DOHH2 (cell line): Measurements from ENCODE around the gene ASCC2.

ENCODE experiments used
- H3F3A ChIP-seq: fragments of 200-600 bp; sonication (generic), shearing (Covaris generic); 2 replicates; pipeline ENCODE4 v1.6.0; 2016; ENCODE audit warnings: antibody characterized with exemption, mild to moderate bottlenecking; ENCODE audit not compliant: control insufficient read depth, insufficient read depth
- H3K27ac ChIP-seq: fragments of 200-600 bp; sonication (generic); 2 replicates; pipeline ENCODE4 v1.5.1; 2014; ENCODE audit warnings: low read depth, mild to moderate bottlenecking, low read length, moderate library complexity
- H3K27me3 ChIP-seq: fragments of 200-600 bp; sonication (generic); 2 replicates; pipeline ENCODE4 v1.6.1; 2014; ENCODE audit warnings: mild to moderate bottlenecking, low read length, mixed read lengths; ENCODE audit not compliant: control insufficient read depth
- H3K36me3 ChIP-seq: fragments of 200-600 bp; sonication (generic); 2 replicates; pipeline ENCODE4 v1.6.1; 2014; ENCODE audit warnings: mild to moderate bottlenecking, low read length, moderate library complexity, mixed read lengths; ENCODE audit not compliant: control insufficient read depth
- H3K4me1 ChIP-seq: fragments of 200-600 bp; sonication (generic); 2 replicates; pipeline ENCODE4 v1.6.1; 2014; ENCODE audit warnings: mild to moderate bottlenecking, low read length, mixed read lengths; ENCODE audit not compliant: control insufficient read depth
- H3K4me2 ChIP-seq: fragments of 200-600 bp; sonication (generic); 2 replicates; pipeline ENCODE4 v1.6.0; 2014; ENCODE audit warnings: mild to moderate bottlenecking, low read length, moderate library complexity
- H3K4me3 ChIP-seq: fragments of 200-600 bp; sonication (generic); 2 replicates; pipeline ENCODE4 v1.5.1; 2014; ENCODE audit warnings: mild to moderate bottlenecking, low read length, mixed read lengths
- H3K79me2 ChIP-seq: fragments of 200-600 bp; sonication (generic); 2 replicates; pipeline ENCODE4 v1.6.1; 2014; ENCODE audit warnings: mild to moderate bottlenecking, low read length, mixed read lengths; ENCODE audit not compliant: control insufficient read depth
- H3K9me2 ChIP-seq: fragments of 200-600 bp; sonication (generic); replicated peaks from 2 replicates; pipeline ENCODE4 v1.6.1; 2014; ENCODE audit warnings: mild to moderate bottlenecking, low read length, mixed read lengths; ENCODE audit not compliant: control insufficient read depth
- H3K9me3 ChIP-seq: fragments of 200-600 bp; sonication (generic); 2 replicates; pipeline ENCODE4 v1.6.1; 2014; ENCODE audit warnings: antibody characterized with exemption, low read length, mixed read lengths; ENCODE audit not compliant: control insufficient read depth, insufficient read depth
- H4K20me1 ChIP-seq: fragments of 200-600 bp; sonication (generic); 2 replicates; pipeline ENCODE4 v1.6.0; 2014; ENCODE audit warnings: low read depth, mild to moderate bottlenecking, antibody characterized with exemption, low read length, moderate library complexity; ENCODE audit not compliant: control insufficient read depth, insufficient read depth
- EZH2phosphoT487 ChIP-seq: fragments of 200-600 bp; sonication (generic); IDR thresholded peaks from 2 replicates; pipeline ENCODE4 v1.6.1; 2017; ENCODE audit warnings: borderline replicate concordance, mild to moderate bottlenecking, antibody characterized with exemption, low read length, moderate library complexity, mixed read lengths
- TF ChIP-seq, protein P1 (sequence below): fragments of 200-600 bp; sonication (generic); IDR thresholded peaks from one replicate; pipeline ENCODE4 v1.5.1; 2014; ENCODE audit warnings: antibody characterized with exemption, mild to moderate bottlenecking, low read depth, low read length; ENCODE audit not compliant: poor library complexity, severe bottlenecking

Gene ASCC2

DNA sequence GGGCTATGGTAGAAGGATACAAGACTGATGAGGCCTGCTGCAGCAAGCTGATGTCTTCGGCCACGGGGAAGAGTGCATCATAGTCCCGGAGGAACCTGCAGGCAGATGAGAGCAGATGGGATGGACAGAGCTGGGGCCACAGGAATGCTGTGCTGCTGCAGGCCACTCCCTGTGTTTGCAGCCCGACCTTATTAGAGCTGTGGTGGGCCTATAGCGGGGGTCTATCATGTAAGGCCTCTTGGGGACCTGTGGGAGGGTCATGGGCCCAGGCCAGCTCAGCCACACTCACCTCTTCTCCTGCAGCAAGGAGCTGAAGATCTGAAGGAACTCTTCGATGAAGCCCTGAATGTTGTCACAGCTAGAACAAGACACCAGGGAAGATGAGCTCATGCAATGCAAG, 31.9 kb downstream of the ASCC2 start:
- TF ChIP-seq, protein P1, sequence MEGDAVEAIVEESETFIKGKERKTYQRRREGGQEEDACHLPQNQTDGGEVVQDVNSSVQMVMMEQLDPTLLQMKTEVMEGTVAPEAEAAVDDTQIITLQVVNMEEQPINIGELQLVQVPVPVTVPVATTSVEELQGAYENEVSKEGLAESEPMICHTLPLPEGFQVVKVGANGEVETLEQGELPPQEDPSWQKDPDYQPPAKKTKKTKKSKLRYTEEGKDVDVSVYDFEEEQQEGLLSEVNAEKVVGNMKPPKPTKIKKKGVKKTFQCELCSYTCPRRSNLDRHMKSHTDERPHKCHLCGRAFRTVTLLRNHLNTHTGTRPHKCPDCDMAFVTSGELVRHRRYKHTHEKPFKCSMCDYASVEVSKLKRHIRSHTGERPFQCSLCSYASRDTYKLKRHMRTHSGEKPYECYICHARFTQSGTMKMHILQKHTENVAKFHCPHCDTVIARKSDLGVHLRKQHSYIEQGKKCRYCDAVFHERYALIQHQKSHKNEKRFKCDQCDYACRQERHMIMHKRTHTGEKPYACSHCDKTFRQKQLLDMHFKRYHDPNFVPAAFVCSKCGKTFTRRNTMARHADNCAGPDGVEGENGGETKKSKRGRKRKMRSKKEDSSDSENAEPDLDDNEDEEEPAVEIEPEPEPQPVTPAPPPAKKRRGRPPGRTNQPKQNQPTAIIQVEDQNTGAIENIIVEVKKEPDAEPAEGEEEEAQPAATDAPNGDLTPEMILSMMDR = no peak
- no peak for TF ChIP-seq EZH2phosphoT487
- Histone ChIP-seq H3K79me2 (no peaks in the 10 kb centered on the region), H4K20me1 (no peaks in the 10 kb centered on the region), H3K9me3 (no peaks in the 10 kb centered on the region), H3K9me2 (no peaks in the 10 kb centered on the region), H3K4me1 (no peaks in the 10 kb centered on the region), H3K36me3 (peaks cover 69% of the 10 kb centered on the region), H3F3A (no peaks in the 10 kb centered on the region), H3K27ac (no peak overlapping the region), H3K27me3 (no peaks in the 10 kb centered on the region), H3K4me3 (no peak overlapping the region), H3K4me2 (no peak overlapping the region)

DNA sequence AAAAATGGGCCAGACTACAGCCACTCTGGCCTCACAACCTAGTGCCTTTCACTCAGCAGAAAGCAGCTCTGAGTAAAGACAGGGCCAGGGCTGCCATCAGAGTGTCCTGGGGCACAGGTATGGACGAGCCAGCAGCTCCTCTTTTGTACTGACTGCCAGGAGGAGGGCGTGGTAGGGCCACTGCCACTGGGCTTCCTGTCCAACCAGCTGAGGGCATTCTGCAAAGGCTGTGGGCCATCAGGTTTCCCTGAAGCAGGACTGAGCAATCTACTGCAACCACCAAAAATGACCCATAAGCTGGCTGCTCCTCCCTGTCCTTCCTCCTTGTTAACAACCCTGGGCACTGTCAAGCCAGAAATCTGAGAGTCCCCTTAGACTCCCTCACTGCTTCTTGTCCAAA, 33.1 kb downstream of the ASCC2 start:
- Histone ChIP-seq H3K79me2 (no peaks in the 10 kb centered on the region), H3K36me3 (peaks cover 68% of the 10 kb centered on the region), H3K4me3 (no peak overlapping the region), H4K20me1 (no peaks in the 10 kb centered on the region), H3K9me3 (no peaks in the 10 kb centered on the region), H3K4me1 (no peaks in the 10 kb centered on the region), H3K4me2 (no peak overlapping the region), H3K27ac (no peak overlapping the region), H3F3A (no peaks in the 10 kb centered on the region), H3K27me3 (no peaks in the 10 kb centered on the region), H3K9me2 (no peaks in the 10 kb centered on the region)
- no peak for TF ChIP-seq EZH2phosphoT487
- TF ChIP-seq, protein P1 = no peak

DNA sequence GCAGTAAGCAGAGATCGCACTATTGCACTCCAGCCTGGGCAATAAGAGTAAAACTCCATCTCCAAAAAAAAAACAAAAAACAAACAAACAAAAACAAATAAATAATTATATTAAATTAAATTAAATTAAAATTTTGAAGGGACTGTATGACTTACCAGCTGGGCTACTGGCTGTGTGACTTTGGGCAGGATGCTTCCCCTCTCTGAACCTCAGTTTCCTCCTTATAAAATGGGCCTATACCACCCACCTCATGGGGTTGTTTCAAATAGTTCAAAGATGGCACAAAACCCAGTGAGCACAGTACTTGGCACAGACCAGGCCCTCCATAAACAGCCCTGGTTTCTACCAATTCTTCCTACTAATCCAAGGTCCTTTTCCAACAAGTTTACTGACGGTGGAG, 34.9 kb downstream of the ASCC2 start:
- H3K9me2 ChIP-seq = no peaks in the 10 kb centered on the region
- peaks cover 79% of the 10 kb centered on the region for H3K36me3 ChIP-seq
- H3F3A ChIP-seq = no peaks in the 10 kb centered on the region
- H3K4me1 ChIP-seq = peaks cover 13% of the 10 kb centered on the region
- H3K4me2 ChIP-seq = no peak overlapping the region
- no peaks in the 10 kb centered on the region for H3K79me2 ChIP-seq
- no peak overlapping the region for H3K4me3 ChIP-seq
- no peak overlapping the region for H3K27ac ChIP-seq
- TF ChIP-seq EZH2phosphoT487 = no peak
- H4K20me1 ChIP-seq = no peaks in the 10 kb centered on the region
- H3K9me3 ChIP-seq = no peaks in the 10 kb centered on the region
- no peaks in the 10 kb centered on the region for H3K27me3 ChIP-seq

DNA sequence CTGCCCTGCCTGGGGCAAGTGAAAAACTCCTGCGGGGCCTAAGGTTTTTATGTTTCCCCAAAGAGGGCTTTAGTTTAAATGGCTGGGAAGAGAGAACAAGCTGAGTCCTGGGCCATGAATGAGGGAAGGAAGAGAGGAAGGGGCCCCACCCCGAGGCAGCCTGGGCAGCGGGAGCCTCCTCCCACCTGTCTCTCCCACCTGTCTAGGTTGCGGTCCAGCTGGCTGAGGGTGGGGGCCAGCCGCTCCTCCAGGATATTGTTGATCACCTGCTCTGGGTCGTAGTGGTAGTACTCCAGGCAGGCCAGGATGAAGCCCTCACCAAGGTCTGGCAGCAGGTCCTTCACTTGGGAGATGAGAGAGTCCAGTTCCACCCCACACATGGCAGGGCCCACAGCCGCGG, 36.3 kb downstream of the ASCC2 start:
- no peaks in the 10 kb centered on the region for H3K27me3 ChIP-seq
- H3K27ac ChIP-seq = no peak overlapping the region
- H3K36me3 ChIP-seq = peaks cover 76% of the 10 kb centered on the region

More for the DNA sequence above, 36.3 kb downstream of the ASCC2 start:
- no peaks in the 10 kb centered on the region for H3K9me2 ChIP-seq
- H3K79me2 ChIP-seq = no peaks in the 10 kb centered on the region
- no peaks in the 10 kb centered on the region for H3F3A ChIP-seq
- no peak for TF ChIP-seq EZH2phosphoT487
- TF ChIP-seq, protein P1 = no peak
- no peak overlapping the region for H3K4me3 ChIP-seq
- peaks cover 15% of the 10 kb centered on the region for H3K4me1 ChIP-seq
- H3K9me3 ChIP-seq = no peaks in the 10 kb centered on the region
- no peak overlapping the region for H3K4me2 ChIP-seq
- no peaks in the 10 kb centered on the region for H4K20me1 ChIP-seq
